Liver (tissue), 9 donors: ENCODE measurements around the gene BAMBI. TPM values are rescaled to one million over a fixed set of nuclear protein-coding genes. Genes with fewer than 3 reads are reported as not detected.

Experiments used
- DNase-seq: peaks from one replicate; pipeline ENCODE4 v3.0.0-alpha.2; 2017; ENCODE audit warnings: low spot score
- H3K27ac ChIP-seq, 2 donors: one replicate each; pipeline ENCODE4 v1.7.0; 2013; ENCODE audit warnings: inconsistent platforms in 2 of 2, low read length in 2 of 2, control low read depth in 1 of 2, low read depth in 1 of 2, mild to moderate bottlenecking in 1 of 2
- H3K27me3 ChIP-seq, 4 donors: one replicate each; pipeline versions ENCODE4 v1.6.1 to v1.7.0; 2013; ENCODE audit warnings: low read length in 3 of 4, inconsistent platforms in 1 of 4, mild to moderate bottlenecking in 1 of 4, moderate library complexity in 1 of 4; ENCODE audit not compliant: control insufficient read depth in 4 of 4, insufficient read depth in 4 of 4
- H3K36me3 ChIP-seq, 4 donors: one replicate each; pipeline versions ENCODE4 v1.6.1 to v1.7.0; 2013; ENCODE audit warnings: low read length in 3 of 4, mild to moderate bottlenecking in 3 of 4, low read depth in 1 of 4, moderate library complexity in 1 of 4; ENCODE audit not compliant: control insufficient read depth in 4 of 4, insufficient read depth in 3 of 4
- H3K4me1 ChIP-seq, 4 donors: one replicate each; pipeline versions ENCODE4 v1.6.1 to v1.7.0; 2013; ENCODE audit warnings: low read length in 3 of 4, mild to moderate bottlenecking in 3 of 4, moderate library complexity in 1 of 4; ENCODE audit not compliant: control insufficient read depth in 4 of 4, insufficient read depth in 4 of 4
- H3K4me3 ChIP-seq, 3 donors: one replicate each; pipeline versions ENCODE4 v1.6.1 to v1.7.0; 2013; ENCODE audit warnings: low read length in 3 of 3, control low read depth in 1 of 3, low read depth in 1 of 3, mild to moderate bottlenecking in 1 of 3
- H3K9ac ChIP-seq, 2 donors: one replicate each; pipeline ENCODE4 v1.7.0; 2013; ENCODE audit warnings: low read length in 2 of 2, mild to moderate bottlenecking in 2 of 2, moderate library complexity in 2 of 2, control low read depth in 1 of 2, low read depth in 1 of 2
- H3K9me3 ChIP-seq, 4 donors: one replicate each; pipeline versions ENCODE4 v1.6.1 to v1.7.0; 2013; ENCODE audit warnings: low read length in 3 of 4; ENCODE audit not compliant: control insufficient read depth in 4 of 4
- EGR1 ChIP-seq, 2 donors: IDR thresholded peaks; 2 replicates each; pipeline ENCODE4 v1.6.1; 2016 to 2018; ENCODE audit warnings: antibody characterized with exemption in 2 of 2, low read depth in 2 of 2
- FOXA1 ChIP-seq: IDR thresholded peaks from 2 replicates; pipeline ENCODE4 v1.6.1; 2016; ENCODE audit warnings: antibody characterized with exemption
- FOXA2 ChIP-seq: IDR thresholded peaks from 2 replicates; pipeline ENCODE4 v1.6.1; 2016; ENCODE audit warnings: antibody characterized with exemption
- GABPA ChIP-seq, 2 donors: IDR thresholded peaks in 1 of 2; conservative IDR thresholded peaks in 1 of 2; 2 replicates each; pipeline ENCODE4 v1.6.1; 2016; ENCODE audit warnings: antibody characterized with exemption in 2 of 2, mild to moderate bottlenecking in 1 of 2, moderate library complexity in 1 of 2
- HNF4G ChIP-seq: IDR thresholded peaks from 2 replicates; pipeline ENCODE4 v1.6.1; 2016; ENCODE audit warnings: antibody characterized with exemption
- JUND ChIP-seq, 2 donors: IDR thresholded peaks; 2 replicates each; pipeline ENCODE4 v1.6.1; 2016; ENCODE audit warnings: antibody characterized with exemption in 2 of 2
- NR2F2 ChIP-seq: IDR thresholded peaks from 2 replicates; pipeline ENCODE4 v1.6.1; 2016; ENCODE audit warnings: antibody characterized with exemption
- RAD21 ChIP-seq, 2 donors: IDR thresholded peaks; 2 replicates each; pipeline ENCODE4 v1.6.1; 2016; ENCODE audit warnings: antibody characterized with exemption in 2 of 2, mild to moderate bottlenecking in 2 of 2
- RXRA ChIP-seq, 2 donors: IDR thresholded peaks; 2 replicates each; pipeline ENCODE4 v1.6.1; 2017 to 2018; ENCODE audit warnings: antibody characterized with exemption in 2 of 2, mild to moderate bottlenecking in 1 of 2
- SP1 ChIP-seq: IDR thresholded peaks from 2 replicates; pipeline ENCODE4 v1.6.1; 2018; ENCODE audit warnings: antibody characterized with exemption, mild to moderate bottlenecking
- TAF1 ChIP-seq: conservative IDR thresholded peaks from 2 replicates; pipeline ENCODE4 v1.6.1; 2016; ENCODE audit warnings: antibody characterized with exemption, mild to moderate bottlenecking
- YY1 ChIP-seq: IDR thresholded peaks from 2 replicates; pipeline ENCODE4 v1.6.1; 2016; ENCODE audit warnings: antibody characterized with exemption, mild to moderate bottlenecking
- whole genome bisulfite sequencing: extraction: QIAGEN DNeasy Blood & Tissue Kit; methylation state at CpG from one replicate; pipeline ENCODE4 v1.1.7; 2013; 5-methylcytosine and 5-hydroxymethylcytosine counted together
- polyA plus RNA-seq, 2 donors: library from polyadenylated mRNA; stranded (reverse) in 1 of 2; unstranded in 1 of 2; fragments of 200-250 nt in 1 of 2; fragments of >200 nt in 1 of 2; fragmentation: Nextera tagmentation in 1 of 2; extraction: Ambion mirVana in 1 of 2; gene quantifications; one replicate each; pipeline versions ENCODE4 v1.2.1 to v1.2.3, GENCODE V29; 2013 to 2015
- total RNA-seq, 2 donors: library from RNA; depleted of rRNA; stranded (reverse); fragments of >200 nt; gene quantifications; one replicate each; pipeline ENCODE4 v1.2.3, GENCODE V29; 2014
- TF ChIP-seq, protein P1 (sequence below): IDR thresholded peaks from 2 replicates; pipeline ENCODE4 v1.6.1; 2016; ENCODE audit warnings: antibody characterized with exemption
- TF ChIP-seq, protein P2 (sequence below): IDR thresholded peaks from 2 replicates; pipeline ENCODE4 v1.6.1; 2016; ENCODE audit warnings: antibody characterized with exemption
- TF ChIP-seq, protein P3 (sequence below): IDR thresholded peaks from 2 replicates; pipeline ENCODE4 v1.6.1; 2016; ENCODE audit warnings: antibody characterized with exemption
- TF ChIP-seq, protein P4 (sequence below): fragments of 150-350 bp; IDR thresholded peaks from 2 replicates; pipeline ENCODE4 v1.5.1; 2017; ENCODE audit warnings: improper control_type of control experiment, low read depth, low read length; ENCODE audit not compliant: missing input control
- donor health status: healthy.
- donor health status: healthy.
- donor health status: healthy.
- donor health status: healthy.
- donor health status: healthy.

Gene BAMBI
- total and polyA plus RNA-seq, 4 donors: 4.6 to 10.6 (median 5.1) TPM

DNA sequence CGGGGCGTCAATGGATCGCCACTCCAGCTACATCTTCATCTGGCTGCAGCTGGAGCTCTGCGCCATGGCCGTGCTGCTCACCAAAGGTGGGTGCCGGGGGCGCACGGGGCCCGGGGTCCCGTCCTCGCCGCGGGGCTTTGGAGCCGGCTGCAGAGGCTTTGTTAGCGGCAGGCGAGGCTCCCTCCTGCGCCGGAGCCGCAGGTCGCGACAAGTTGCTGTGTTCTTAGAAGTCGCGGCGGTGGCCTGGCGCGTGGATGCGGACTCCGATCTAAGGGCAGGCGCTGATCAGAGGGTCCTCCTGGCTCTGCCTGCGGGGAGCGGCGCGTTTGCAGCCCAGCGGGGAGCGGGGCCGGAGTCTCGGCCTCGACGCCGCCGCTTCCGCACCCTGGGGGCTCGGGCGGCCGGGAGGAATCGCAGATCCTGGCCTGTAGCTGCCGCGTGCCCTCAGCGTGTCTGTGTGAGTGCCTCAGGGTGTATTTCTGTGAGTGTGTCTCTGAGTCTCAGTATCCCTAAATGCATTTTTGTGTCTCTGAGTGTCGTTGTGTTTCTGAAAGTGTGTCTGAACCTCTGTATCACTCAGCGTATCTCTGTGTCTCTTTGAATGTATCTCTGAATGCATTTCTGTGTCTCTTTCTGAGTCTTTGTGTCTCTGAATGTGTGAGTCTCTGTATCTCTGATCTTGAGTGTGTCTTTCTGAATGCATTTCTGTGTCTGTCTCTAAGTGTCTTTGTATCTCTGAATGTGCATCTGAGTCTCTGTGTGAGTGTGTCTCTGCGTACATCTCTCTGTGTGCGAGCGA is 766 bp downstream of the BAMBI start:
- no peaks in the 10 kb centered on the region for H3K36me3 ChIP-seq
- H3K27me3 ChIP-seq: no peaks in the 10 kb centered on the region
- H3K4me1 ChIP-seq: peaks cover 5 to 41% (median 26%) of the 10 kb centered on the region in 4 donors
- TF ChIP-seq NR2F2 (no peak), RXRA (IDR thresholded peaks at IDR 0.05) (no peak), TAF1 (no peak), FOXA2 (no peak), FOXA1 (no peak), HNF4G (no peak)
- TF ChIP-seq, protein P1, sequence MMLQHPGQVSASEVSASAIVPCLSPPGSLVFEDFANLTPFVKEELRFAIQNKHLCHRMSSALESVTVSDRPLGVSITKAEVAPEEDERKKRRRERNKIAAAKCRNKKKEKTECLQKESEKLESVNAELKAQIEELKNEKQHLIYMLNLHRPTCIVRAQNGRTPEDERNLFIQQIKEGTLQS: no peak
- DNase-seq: peak; percentile 39
- WGBS: under 1% methylated on average over 54 of the region's 54 CpGs
- peak overlapping the region; percentile 55 to 76 for H3K27ac ChIP-seq
- peak overlapping the region; percentile 65 to 71 (median 70) for H3K4me3 ChIP-seq
- H3K9ac ChIP-seq: peak overlapping the region; percentile 26 to 96
- no peaks in the 10 kb centered on the region for H3K9me3 ChIP-seq

DNA sequence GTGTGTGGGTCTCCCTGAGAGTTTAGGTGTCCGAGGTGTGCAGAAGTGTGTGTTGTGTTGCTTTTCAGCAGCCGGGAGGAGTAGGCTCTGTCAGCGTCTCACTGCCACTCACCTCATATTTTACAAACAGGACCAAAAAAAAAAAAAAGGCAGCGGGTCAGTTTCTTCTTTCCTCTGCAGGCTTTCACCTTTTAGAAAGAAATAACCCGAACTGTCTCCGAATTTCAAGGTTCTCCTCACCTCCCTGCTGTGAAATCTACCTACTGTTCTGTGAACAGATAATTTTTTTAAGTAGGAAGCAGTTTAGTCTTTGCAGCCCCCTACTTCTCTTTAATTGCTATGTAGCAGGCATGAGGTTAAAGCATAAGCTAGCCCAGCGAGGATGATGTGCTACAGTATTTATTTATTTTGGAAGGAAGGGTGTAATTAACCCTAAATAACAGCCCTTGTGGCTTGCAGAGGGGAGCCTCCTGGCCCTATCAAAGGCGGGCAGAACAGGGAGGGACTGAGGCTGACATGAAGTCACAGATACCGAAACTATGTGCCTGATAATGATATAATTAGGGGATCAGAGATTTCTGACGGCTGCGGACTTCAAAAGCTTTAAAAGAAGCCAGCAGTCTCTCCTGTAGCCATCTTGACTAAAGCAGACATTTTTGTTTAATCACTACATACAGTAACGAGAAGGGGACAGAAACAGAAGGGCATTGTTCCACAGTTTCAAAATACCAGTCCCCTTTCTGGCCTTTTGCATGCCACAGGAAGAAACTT is 1.6 kb downstream of the BAMBI start:
- Histone ChIP-seq H3K4me1 (peaks cover 5 to 41% (median 26%) of the 10 kb centered on the region in 4 donors), H3K9ac (peak overlapping the region; percentile 70 to 96), H3K27ac (peak overlapping the region; percentile 55 to 76), H3K27me3 (no peaks in the 10 kb centered on the region), H3K9me3 (no peaks in the 10 kb centered on the region), H3K36me3 (no peaks in the 10 kb centered on the region), H3K4me3 (peak overlapping the region; percentile 65 to 71 (median 70))
- WGBS: 5% methylated on average over 12 of the region's 12 CpGs
- TF ChIP-seq YY1 (peak; percentile 69), JUND (IDR thresholded peaks at IDR 0.05) (no peak)
- DNase-seq: no peak

DNA sequence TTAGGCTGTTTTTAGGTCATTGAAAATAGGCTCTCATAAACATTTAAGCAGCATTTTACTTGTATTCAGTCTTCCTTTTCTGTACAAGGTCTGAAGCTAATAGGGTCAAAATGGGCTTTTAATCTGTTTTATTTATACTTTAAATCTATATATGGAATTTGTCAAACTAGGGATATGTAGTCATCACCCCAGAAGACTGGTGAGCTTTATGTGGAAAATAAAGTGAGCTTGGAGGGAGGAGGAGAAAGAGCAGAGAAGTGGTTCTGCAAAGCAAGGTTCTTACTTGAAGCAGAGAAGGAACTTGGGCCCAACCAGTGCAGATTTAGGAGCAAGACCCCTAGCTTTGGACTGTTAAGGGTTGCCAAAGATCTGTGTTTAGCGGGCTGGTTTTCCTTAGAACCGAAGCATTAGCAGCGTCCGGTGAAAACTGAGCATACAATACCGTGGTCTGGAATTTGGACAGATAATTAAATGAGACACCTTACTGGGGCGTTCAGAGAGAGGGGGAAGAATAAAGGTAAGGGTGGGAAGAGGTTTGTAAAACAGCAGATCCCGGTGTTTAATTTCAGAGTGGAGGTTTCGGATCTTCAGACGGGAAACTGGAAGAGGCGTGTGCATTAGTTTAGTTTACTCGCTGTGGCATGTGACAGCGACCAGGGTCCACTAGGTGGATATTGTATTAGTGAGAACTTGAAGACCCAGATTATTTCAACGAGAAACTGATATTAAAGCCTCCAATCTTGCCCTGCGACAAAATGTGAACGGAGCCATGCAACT is 2.4 kb downstream of the BAMBI start:
- Histone ChIP-seq H3K36me3 (no peaks in the 10 kb centered on the region), H3K27me3 (no peaks in the 10 kb centered on the region), H3K4me3 (peak overlapping the region; percentile 59 to 71 (median 65)), H3K9ac (peak overlapping the region; percentile 70 to 96), H3K9me3 (no peaks in the 10 kb centered on the region), H3K27ac (peak overlapping the region; percentile 58 to 76), H3K4me1 (peaks cover 5 to 41% (median 26%) of the 10 kb centered on the region in 4 donors)
- DNase-seq: no peak
- 3% methylated on average over 15 of the region's 15 CpGs for WGBS
- TF ChIP-seq GABPA (IDR thresholded peaks at IDR 0.05 in 1 of 2, conservative IDR thresholded peaks at IDR 0.05 in 1 of 2): no peak
- TF ChIP-seq, protein P1: no peak
- TF ChIP-seq, protein P2, sequence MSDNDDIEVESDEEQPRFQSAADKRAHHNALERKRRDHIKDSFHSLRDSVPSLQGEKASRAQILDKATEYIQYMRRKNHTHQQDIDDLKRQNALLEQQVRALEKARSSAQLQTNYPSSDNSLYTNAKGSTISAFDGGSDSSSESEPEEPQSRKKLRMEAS: no peak
- no peak for TF ChIP-seq JUND (IDR thresholded peaks at IDR 0.05)
- no peak for TF ChIP-seq FOXA2
- TF ChIP-seq YY1: no peak
- TF ChIP-seq SP1: no peak
- no peak for TF ChIP-seq HNF4G
- TF ChIP-seq EGR1 (IDR thresholded peaks at IDR 0.05; ENCODE audit: low read depth in 2 of 2): no peak
- TF ChIP-seq FOXA1: no peak
- TF ChIP-seq, protein P3, sequence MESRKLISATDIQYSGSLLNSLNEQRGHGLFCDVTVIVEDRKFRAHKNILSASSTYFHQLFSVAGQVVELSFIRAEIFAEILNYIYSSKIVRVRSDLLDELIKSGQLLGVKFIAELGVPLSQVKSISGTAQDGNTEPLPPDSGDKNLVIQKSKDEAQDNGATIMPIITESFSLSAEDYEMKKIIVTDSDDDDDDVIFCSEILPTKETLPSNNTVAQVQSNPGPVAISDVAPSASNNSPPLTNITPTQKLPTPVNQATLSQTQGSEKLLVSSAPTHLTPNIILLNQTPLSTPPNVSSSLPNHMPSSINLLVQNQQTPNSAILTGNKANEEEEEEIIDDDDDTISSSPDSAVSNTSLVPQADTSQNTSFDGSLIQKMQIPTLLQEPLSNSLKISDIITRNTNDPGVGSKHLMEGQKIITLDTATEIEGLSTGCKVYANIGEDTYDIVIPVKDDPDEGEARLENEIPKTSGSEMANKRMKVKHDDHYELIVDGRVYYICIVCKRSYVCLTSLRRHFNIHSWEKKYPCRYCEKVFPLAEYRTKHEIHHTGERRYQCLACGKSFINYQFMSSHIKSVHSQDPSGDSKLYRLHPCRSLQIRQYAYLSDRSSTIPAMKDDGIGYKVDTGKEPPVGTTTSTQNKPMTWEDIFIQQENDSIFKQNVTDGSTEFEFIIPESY: no peak
- TF ChIP-seq NR2F2: no peak
- peak; percentile 5 for TF ChIP-seq TAF1
- no peak for TF ChIP-seq RXRA (IDR thresholded peaks at IDR 0.05)
- TF ChIP-seq, protein P4, sequence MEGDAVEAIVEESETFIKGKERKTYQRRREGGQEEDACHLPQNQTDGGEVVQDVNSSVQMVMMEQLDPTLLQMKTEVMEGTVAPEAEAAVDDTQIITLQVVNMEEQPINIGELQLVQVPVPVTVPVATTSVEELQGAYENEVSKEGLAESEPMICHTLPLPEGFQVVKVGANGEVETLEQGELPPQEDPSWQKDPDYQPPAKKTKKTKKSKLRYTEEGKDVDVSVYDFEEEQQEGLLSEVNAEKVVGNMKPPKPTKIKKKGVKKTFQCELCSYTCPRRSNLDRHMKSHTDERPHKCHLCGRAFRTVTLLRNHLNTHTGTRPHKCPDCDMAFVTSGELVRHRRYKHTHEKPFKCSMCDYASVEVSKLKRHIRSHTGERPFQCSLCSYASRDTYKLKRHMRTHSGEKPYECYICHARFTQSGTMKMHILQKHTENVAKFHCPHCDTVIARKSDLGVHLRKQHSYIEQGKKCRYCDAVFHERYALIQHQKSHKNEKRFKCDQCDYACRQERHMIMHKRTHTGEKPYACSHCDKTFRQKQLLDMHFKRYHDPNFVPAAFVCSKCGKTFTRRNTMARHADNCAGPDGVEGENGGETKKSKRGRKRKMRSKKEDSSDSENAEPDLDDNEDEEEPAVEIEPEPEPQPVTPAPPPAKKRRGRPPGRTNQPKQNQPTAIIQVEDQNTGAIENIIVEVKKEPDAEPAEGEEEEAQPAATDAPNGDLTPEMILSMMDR: peak; percentile 56
- peak; percentile 51 to 71 for TF ChIP-seq RAD21 (IDR thresholded peaks at IDR 0.05)
